CMK (cell line): ENCODE data around the gene CDH23.

ENCODE experiments used
- DNase-seq: peaks from one replicate; pipeline ENCODE4 v3.0.0-alpha.2; 2010; ENCODE audit warnings: low read depth

Gene CDH23

GRCh38 chr10:71746344-71747037 is 349.8 kb downstream of the CDH23 start:
- peak; percentile 98 for DNase-seq

- DNase-seq: no peak
Measured at GRCh38 chr10:71747039-71747531, 350.4 kb downstream of the CDH23 start.

- peak; percentile 71 for DNase-seq
Measured at GRCh38 chr10:71747551-71748523, 351.1 kb downstream of the CDH23 start.

GRCh38 chr10:71748671-71749191 is 352.0 kb downstream of the CDH23 start:
- DNase-seq: peak; percentile 96

- DNase-seq: no peak
Measured at GRCh38 chr10:71749396-71749795, 352.7 kb downstream of the CDH23 start.

- no peak for DNase-seq
Measured at GRCh38 chr10:71750124-71750841, 353.6 kb downstream of the CDH23 start.

- no peak for DNase-seq
Measured at GRCh38 chr10:71750986-71751385, 354.3 kb downstream of the CDH23 start.

GRCh38 chr10:71751515-71752224 is 354.9 kb downstream of the CDH23 start:
- no peak for DNase-seq

- DNase-seq: no peak
Measured at GRCh38 chr10:71752391-71753090, 355.8 kb downstream of the CDH23 start.

GRCh38 chr10:71753091-71753959 is 356.6 kb downstream of the CDH23 start:
- DNase-seq: peak; percentile 88

- no peak for DNase-seq
Measured at GRCh38 chr10:71753960-71754505, 357.3 kb downstream of the CDH23 start.

GRCh38 chr10:71754562-71754961 is 357.8 kb downstream of the CDH23 start:
- DNase-seq: no peak

GRCh38 chr10:71755179-71755879 is 358.6 kb downstream of the CDH23 start:
- DNase-seq: no peak

- DNase-seq: no peak
Measured at GRCh38 chr10:71756311-71757191, 359.8 kb downstream of the CDH23 start.

GRCh38 chr10:71757399-71757922 is 360.7 kb downstream of the CDH23 start:
- DNase-seq: no peak

- no peak for DNase-seq
Measured at GRCh38 chr10:71761105-71761511, 364.4 kb downstream of the CDH23 start.

GRCh38 chr10:71761541-71762113 is 364.9 kb downstream of the CDH23 start:
- no peak for DNase-seq
